NT2/D1 (cell line): Measurements from ENCODE around the gene TUNAR.

Experiments
- DNase-seq: peaks from one replicate; pipeline ENCODE4 v3.0.0-alpha.2; 2011; ENCODE audit warnings: low read depth, low spot score
- H3K27me3 ChIP-seq: 2 replicates; pipeline ENCODE4 v1.6.0; 2011; ENCODE audit warnings: mild to moderate bottlenecking; ENCODE audit not compliant: insufficient read length, insufficient read depth
- H3K36me3 ChIP-seq: 2 replicates; pipeline ENCODE4 v1.6.1; 2011; ENCODE audit warnings: mild to moderate bottlenecking, low read length, mixed read lengths; ENCODE audit not compliant: insufficient read depth, insufficient read length
- H3K4me1 ChIP-seq: 2 replicates; pipeline ENCODE4 v1.5.1; 2011; ENCODE audit not compliant: insufficient read depth, insufficient read length
- H3K4me3 ChIP-seq: 2 replicates; pipeline ENCODE4 v1.5.1; 2011; ENCODE audit warnings: low read depth; ENCODE audit not compliant: insufficient read length
- H3K9ac ChIP-seq: 2 replicates; pipeline ENCODE4 v1.6.0; 2011; ENCODE audit warnings: low read depth; ENCODE audit not compliant: insufficient read length
- H3K9me3 ChIP-seq: 2 replicates; pipeline ENCODE4 v1.5.1; 2011; ENCODE audit warnings: mild to moderate bottlenecking, low read length; ENCODE audit not compliant: insufficient read depth
- SUZ12 ChIP-seq: IDR thresholded peaks from 2 replicates; pipeline ENCODE4 v1.6.1; 2011; ENCODE audit not compliant: insufficient read length, insufficient read depth; ENCODE audit errors: extremely low read depth
- YY1 ChIP-seq: IDR thresholded peaks from 2 replicates; pipeline ENCODE4 v1.6.1; 2011; ENCODE audit not compliant: insufficient read length, insufficient read depth
- ZNF274 ChIP-seq: IDR thresholded peaks from 2 replicates; pipeline ENCODE4 v1.6.1; 2011; ENCODE audit warnings: mild to moderate bottlenecking, low read depth, low read length

TUNAR gene

DNA sequence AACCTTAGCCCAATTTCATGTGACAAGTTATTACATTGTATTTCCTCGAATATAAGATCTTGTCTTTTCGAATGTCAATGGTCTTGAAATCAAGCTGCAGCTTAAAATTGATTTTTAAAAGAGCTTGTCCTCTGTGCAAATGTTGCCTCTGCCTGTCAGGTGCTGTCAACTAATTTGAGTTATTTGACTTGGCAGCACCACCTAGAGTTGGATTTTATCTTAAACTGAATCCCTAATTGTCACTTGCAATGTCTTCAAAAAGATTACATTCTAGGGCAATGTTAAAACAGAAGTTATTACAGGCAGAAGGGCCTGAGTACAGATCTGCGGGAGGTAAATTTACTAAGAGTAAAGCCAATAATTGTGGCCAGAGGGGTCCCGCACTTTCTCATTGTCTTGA, 26.2 kb upstream of the TUNAR start:
- no peak for DNase-seq
- Histone ChIP-seq H3K9me3 (0 out of 2 replicates have a peak, but pooled peaks cover 6% of the 10 kb centered on the region), H3K4me3 (no peak overlapping the region), H3K4me1 (no peaks in the 10 kb centered on the region), H3K36me3 (no peaks in the 10 kb centered on the region), H3K9ac (no peak overlapping the region), H3K27me3 (no peaks in the 10 kb centered on the region)
- TF ChIP-seq ZNF274 = no peak
- no peak for TF ChIP-seq YY1

DNA sequence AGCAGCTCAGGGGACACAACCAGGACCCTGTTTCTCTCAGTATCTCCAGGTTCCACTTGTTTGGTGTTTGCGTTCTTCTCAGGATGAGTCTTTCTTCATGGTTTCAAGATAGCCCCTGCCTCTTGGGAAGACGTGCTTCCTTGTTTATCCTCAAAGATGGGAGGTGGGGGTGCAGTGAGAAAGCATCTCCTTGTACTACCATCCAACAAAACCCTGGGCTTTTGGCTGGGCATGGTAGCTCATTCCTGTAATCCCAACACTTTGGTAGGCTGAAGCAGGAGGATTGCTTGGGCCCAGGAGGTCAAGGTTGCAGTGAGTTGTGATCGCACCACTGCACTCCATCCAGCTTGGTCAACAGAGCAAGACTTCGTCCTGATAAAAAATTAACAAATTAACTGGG, 21.0 kb upstream of the TUNAR start:
- H3K9ac ChIP-seq = no peak overlapping the region
- H3K36me3 ChIP-seq = no peaks in the 10 kb centered on the region
- TF ChIP-seq YY1 (no peak), SUZ12 (no peak), ZNF274 (no peak)
- no peaks in the 10 kb centered on the region for H3K9me3 ChIP-seq
- H3K4me3 ChIP-seq = no peak overlapping the region
- H3K4me1 ChIP-seq = no peaks in the 10 kb centered on the region
- DNase-seq = no peak
- H3K27me3 ChIP-seq = no peaks in the 10 kb centered on the region

DNA sequence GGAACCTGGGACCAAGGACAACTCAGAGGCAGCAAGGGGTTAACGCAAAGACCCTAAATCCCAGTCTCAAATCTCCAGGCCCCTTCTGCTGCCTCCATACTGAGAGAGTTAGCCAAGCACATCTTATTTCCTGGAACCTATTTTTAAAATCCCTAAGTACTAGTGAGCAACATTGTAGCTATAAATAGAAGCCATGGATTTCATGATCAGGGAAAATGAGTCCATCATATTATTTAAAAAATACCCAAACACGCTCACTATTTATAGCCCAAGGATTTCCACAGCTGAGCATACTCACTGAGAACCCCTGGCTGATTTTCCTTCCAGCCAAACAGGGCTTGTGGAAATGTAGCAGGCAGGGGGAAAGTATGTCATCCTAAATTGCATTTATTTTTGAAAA, 19.4 kb upstream of the TUNAR start:
- Histone ChIP-seq H3K4me3 (no peak overlapping the region), H3K4me1 (no peaks in the 10 kb centered on the region), H3K9me3 (no peaks in the 10 kb centered on the region), H3K27me3 (no peaks in the 10 kb centered on the region), H3K9ac (no peak overlapping the region), H3K36me3 (no peaks in the 10 kb centered on the region)
- no peak for DNase-seq
- no peak for TF ChIP-seq ZNF274
- no peak for TF ChIP-seq YY1
- TF ChIP-seq SUZ12 = no peak

DNA sequence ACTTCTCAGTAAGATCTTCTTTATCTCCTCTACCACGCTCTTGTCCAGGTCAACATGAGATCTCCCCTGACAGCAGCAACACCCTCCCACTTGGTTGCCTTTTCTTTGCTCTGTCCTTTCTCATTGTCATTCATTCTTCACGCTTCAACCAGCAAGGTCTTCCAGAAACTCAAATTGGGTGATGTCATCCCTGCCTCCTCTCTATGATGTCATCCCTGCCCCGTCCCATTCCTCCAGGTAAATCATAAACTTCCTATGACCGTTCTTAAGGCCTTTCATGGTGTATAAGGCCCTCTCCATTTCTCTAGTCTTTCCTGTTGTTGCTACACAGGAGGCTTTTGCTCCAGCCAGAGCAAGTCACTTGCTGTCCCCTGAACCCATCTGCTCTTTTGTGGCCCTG, 17.7 kb upstream of the TUNAR start:
- Histone ChIP-seq H3K4me3 (no peak overlapping the region), H3K4me1 (no peaks in the 10 kb centered on the region), H3K36me3 (no peaks in the 10 kb centered on the region), H3K9me3 (no peaks in the 10 kb centered on the region), H3K9ac (no peak overlapping the region), H3K27me3 (no peaks in the 10 kb centered on the region)
- TF ChIP-seq SUZ12 = no peak
- TF ChIP-seq ZNF274 = no peak
- no peak for TF ChIP-seq YY1
- no peak for DNase-seq

DNA sequence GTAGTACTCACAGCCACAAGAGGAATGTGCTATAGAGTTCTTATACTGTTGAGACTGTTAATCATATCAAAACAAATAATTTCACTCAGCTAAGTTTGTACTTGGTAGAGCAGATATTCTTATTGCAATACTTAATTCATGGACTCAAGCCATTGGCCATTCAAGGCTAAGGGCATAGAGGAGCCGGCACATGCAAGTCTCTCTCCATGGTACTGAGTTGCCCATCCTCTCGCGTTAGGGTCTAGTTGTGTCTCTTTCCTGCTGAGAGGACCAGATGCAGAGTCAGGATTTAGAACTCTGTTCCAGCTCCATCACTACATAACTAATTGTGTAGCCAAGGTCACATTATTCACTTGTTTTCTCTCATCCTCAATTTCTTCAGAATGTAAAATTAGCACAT, 14.4 kb upstream of the TUNAR start:
- Histone ChIP-seq H3K9ac (no peak overlapping the region), H3K9me3 (no peaks in the 10 kb centered on the region), H3K27me3 (no peaks in the 10 kb centered on the region), H3K4me3 (no peak overlapping the region), H3K36me3 (no peaks in the 10 kb centered on the region), H3K4me1 (no peaks in the 10 kb centered on the region)
- TF ChIP-seq ZNF274 (no peak), YY1 (no peak), SUZ12 (no peak)
- no peak for DNase-seq

DNA sequence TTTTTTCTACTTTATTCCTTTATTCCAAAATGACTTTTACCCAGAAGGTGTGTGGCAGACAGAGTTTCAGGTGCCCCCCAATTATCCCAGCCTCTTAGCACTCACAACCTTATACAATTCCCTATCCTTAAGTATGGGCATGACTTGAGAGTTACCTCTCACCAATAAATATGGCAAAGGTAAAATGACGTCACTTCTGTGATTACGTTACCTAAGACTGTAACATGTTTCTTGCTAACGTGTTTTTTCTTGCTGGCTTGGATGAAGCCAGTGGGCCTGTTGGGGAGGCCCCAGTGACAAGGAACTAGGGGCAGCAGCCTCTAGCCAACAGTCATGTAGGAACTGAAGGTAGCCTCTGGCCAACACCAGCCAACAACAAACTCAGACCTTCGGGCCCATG, 13.3 kb upstream of the TUNAR start:
- H3K4me3 ChIP-seq = no peak overlapping the region
- no peak overlapping the region for H3K9ac ChIP-seq
- no peaks in the 10 kb centered on the region for H3K4me1 ChIP-seq
- H3K27me3 ChIP-seq = no peaks in the 10 kb centered on the region
- TF ChIP-seq ZNF274 = no peak
- TF ChIP-seq YY1 = no peak
- no peak for TF ChIP-seq SUZ12
- DNase-seq = no peak
- no peaks in the 10 kb centered on the region for H3K9me3 ChIP-seq
- no peaks in the 10 kb centered on the region for H3K36me3 ChIP-seq

DNA sequence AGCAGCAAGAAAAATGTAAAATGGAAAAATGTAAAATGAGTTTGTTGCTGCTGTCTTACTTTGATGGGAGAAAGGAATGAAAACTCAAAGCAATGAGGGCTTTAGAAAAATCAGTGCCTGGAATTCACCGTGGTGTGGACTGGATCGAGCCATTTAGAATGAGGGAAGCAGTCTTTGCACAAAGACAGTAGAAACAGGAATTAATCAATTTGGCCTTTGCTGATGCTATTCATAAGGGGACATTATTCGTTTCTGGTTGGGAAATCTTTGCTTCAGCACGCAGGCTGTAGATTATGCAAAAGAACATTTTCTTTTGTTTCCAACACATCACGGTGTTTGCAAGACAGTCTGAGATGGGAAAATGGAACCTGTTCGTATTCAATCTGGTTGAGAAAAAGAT, 6.9 kb upstream of the TUNAR start:
- no peaks in the 10 kb centered on the region for H3K36me3 ChIP-seq
- DNase-seq = no peak
- no peak overlapping the region for H3K4me3 ChIP-seq
- no peaks in the 10 kb centered on the region for H3K4me1 ChIP-seq
- H3K9me3 ChIP-seq = no peaks in the 10 kb centered on the region
- H3K9ac ChIP-seq = no peak overlapping the region
- TF ChIP-seq ZNF274 (no peak), YY1 (no peak), SUZ12 (no peak)
- no peaks in the 10 kb centered on the region for H3K27me3 ChIP-seq

DNA sequence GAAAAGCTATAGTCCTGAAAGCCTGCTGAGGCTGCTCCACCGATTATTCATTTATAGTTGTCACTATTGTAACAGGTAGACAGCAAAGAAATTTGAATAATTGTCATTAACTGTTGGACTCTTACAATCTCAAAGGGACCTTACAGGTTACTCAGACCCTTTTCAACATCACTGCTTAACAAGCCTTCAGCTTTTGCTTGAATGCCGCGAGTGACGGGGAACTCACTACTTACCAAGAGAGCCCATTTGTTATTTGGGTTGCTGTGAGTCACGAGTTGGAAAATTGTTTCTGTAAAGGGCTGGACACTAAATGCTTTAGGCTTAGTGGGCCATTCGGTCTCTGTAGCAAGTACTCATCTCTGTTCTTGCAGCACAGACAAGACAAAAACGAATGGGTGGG, 5.9 kb upstream of the TUNAR start:
- Histone ChIP-seq H3K4me3 (no peak overlapping the region), H3K9ac (no peak overlapping the region), H3K36me3 (no peaks in the 10 kb centered on the region), H3K27me3 (no peaks in the 10 kb centered on the region), H3K9me3 (no peaks in the 10 kb centered on the region), H3K4me1 (no peaks in the 10 kb centered on the region)
- no peak for DNase-seq
- TF ChIP-seq SUZ12 = no peak
- TF ChIP-seq ZNF274 = no peak
- TF ChIP-seq YY1 = no peak
